ENCODE data around the gene ATP1B1.
"Not testable (repeated sequence)": the region's sequence is repeated elsewhere in the genome, so short reads cannot be mapped to it uniquely, and the experiment has no call there.

ATP1B1 gene

GRCh38 chr1:169179431-169179830, 72.9 kb downstream of the ATP1B1 start:
- H3K9me3 ChIP-seq; H3K36me3 ChIP-seq (replicated peaks); H3K27me3 ChIP-seq (ENCODE audit: low read depth); H3K4me1 ChIP-seq; in situ Hi-C loops (cut with MboI; ENCODE audit: low sequenced_read_pairs); H3K4me3 ChIP-seq; DNase-seq (ENCODE audit: low spot score in 2 of 2): not testable (repeated sequence)

GRCh38 chr1:169180174-169180573, 73.7 kb downstream of the ATP1B1 start:
- in situ Hi-C loops (cut with MboI; ENCODE audit: low sequenced_read_pairs), result no loop called here
- Histone ChIP-seq H3K36me3 (replicated peaks) (no peaks in the 10 kb centered on the region), H3K27me3 (ENCODE audit: low read depth) (no peaks in the 10 kb centered on the region), H3K4me1 (no peaks in the 10 kb centered on the region), H3K4me3 (no peak overlapping the region), H3K9me3 (no peaks in the 10 kb centered on the region)
- no peak for DNase-seq (ENCODE audit: low spot score in 2 of 2)
